Stomach smooth muscle (tissue), 2 donors: Measurements from ENCODE around the gene SOX8.
A peak's percentile ranks its signal among the peaks of the same experiment; 100 is the strongest.

Experiments used
- H3K27ac ChIP-seq: one replicate; pipeline ENCODE4 v1.7.0; 2013; ENCODE audit warnings: mild to moderate bottlenecking, low read length, inconsistent platforms
- H3K27me3 ChIP-seq, 2 donors: one replicate each; pipeline ENCODE4 v1.7.0; 2013; ENCODE audit warnings: low read length in 2 of 2; ENCODE audit not compliant: insufficient read depth in 2 of 2, control insufficient read depth in 1 of 2
- H3K36me3 ChIP-seq, 2 donors: one replicate each; pipeline ENCODE4 v1.7.0; 2013; ENCODE audit warnings: low read length in 2 of 2; ENCODE audit not compliant: control insufficient read depth in 2 of 2, insufficient read depth in 2 of 2
- H3K4me1 ChIP-seq: one replicate; pipeline ENCODE4 v1.7.0; 2013; ENCODE audit warnings: low read length; ENCODE audit not compliant: control insufficient read depth, insufficient read depth
- H3K4me3 ChIP-seq, 2 donors: one replicate each; pipeline ENCODE4 v1.7.0; 2013; ENCODE audit warnings: low read length in 2 of 2
- H3K9ac ChIP-seq, 2 donors: one replicate each; pipeline ENCODE4 v1.7.0; 2013; ENCODE audit warnings: low read length in 2 of 2, mild to moderate bottlenecking in 1 of 2
- H3K9me3 ChIP-seq, 2 donors: one replicate each; pipeline ENCODE4 v1.7.0; 2013; ENCODE audit warnings: low read length in 2 of 2; ENCODE audit not compliant: control insufficient read depth in 2 of 2
- donor health status: healthy.
- donor health status: Pancreatic carcinoma.

SOX8 gene

GRCh38 chr16:980595-980854 lies 1.0 kb upstream of the SOX8 start:
- Histone ChIP-seq H3K9me3 (no peaks in the 10 kb centered on the region), H3K9ac (no peak overlapping the region), H3K36me3 (no peaks in the 10 kb centered on the region), H3K4me1 (peaks cover 29% of the 10 kb centered on the region), H3K27me3 (peaks cover 22 to 36% of the 10 kb centered on the region in 2 donors), H3K27ac (no peak overlapping the region), H3K4me3 (peak overlapping the region; percentile 25 to 69)

- H3K4me3 ChIP-seq: peak overlapping the region in 1 of 2 donors; percentile 69
- H3K9me3 ChIP-seq: no peaks in the 10 kb centered on the region
- H3K36me3 ChIP-seq: no peaks in the 10 kb centered on the region
- peaks cover 17% of the 10 kb centered on the region for H3K4me1 ChIP-seq
- H3K9ac ChIP-seq: no peak overlapping the region
- peaks cover 24 to 44% of the 10 kb centered on the region in 2 donors for H3K27me3 ChIP-seq
- H3K27ac ChIP-seq: no peak overlapping the region
Observed at GRCh38 chr16:982145-983043, 824 bp downstream of the SOX8 start.

GRCh38 chr16:983044-984030 lies 1.8 kb downstream of the SOX8 start:
- H3K4me3 ChIP-seq: no peak overlapping the region
- H3K9me3 ChIP-seq: no peaks in the 10 kb centered on the region
- peaks cover 26 to 44% of the 10 kb centered on the region in 2 donors for H3K27me3 ChIP-seq
- H3K9ac ChIP-seq: no peak overlapping the region
- H3K36me3 ChIP-seq: no peaks in the 10 kb centered on the region
- H3K27ac ChIP-seq: no peak overlapping the region
- H3K4me1 ChIP-seq: peaks cover 13% of the 10 kb centered on the region

GRCh38 chr16:984121-984694 lies 2.6 kb downstream of the SOX8 start:
- no peak overlapping the region for H3K27ac ChIP-seq
- no peaks in the 10 kb centered on the region for H3K9me3 ChIP-seq
- H3K4me1 ChIP-seq: peaks cover 13% of the 10 kb centered on the region
- H3K27me3 ChIP-seq: peaks cover 23 to 42% of the 10 kb centered on the region in 2 donors
- H3K4me3 ChIP-seq: no peak overlapping the region
- H3K9ac ChIP-seq: no peak overlapping the region
- no peaks in the 10 kb centered on the region for H3K36me3 ChIP-seq

GRCh38 chr16:984736-985636 lies 3.4 kb downstream of the SOX8 start:
- H3K9ac ChIP-seq: no peak overlapping the region
- H3K27me3 ChIP-seq: peaks cover 21 to 35% of the 10 kb centered on the region in 2 donors
- no peak overlapping the region for H3K27ac ChIP-seq

GRCh38 chr16:985646-986400 lies 4.3 kb downstream of the SOX8 start:
- H3K36me3 ChIP-seq: no peaks in the 10 kb centered on the region
- peaks cover 21 to 28% of the 10 kb centered on the region in 2 donors for H3K27me3 ChIP-seq
- H3K4me3 ChIP-seq: no peak overlapping the region
- H3K4me1 ChIP-seq: peaks cover 4% of the 10 kb centered on the region
- H3K27ac ChIP-seq: no peak overlapping the region
- H3K9ac ChIP-seq: no peak overlapping the region
- no peaks in the 10 kb centered on the region for H3K9me3 ChIP-seq

More at GRCh38 chr16:984736-985636, 3.4 kb downstream of the SOX8 start:
- Histone ChIP-seq H3K4me3 (no peak overlapping the region), H3K36me3 (no peaks in the 10 kb centered on the region), H3K4me1 (peaks cover 12% of the 10 kb centered on the region), H3K9me3 (no peaks in the 10 kb centered on the region)

- no peaks in the 10 kb centered on the region for H3K9me3 ChIP-seq
- no peaks in the 10 kb centered on the region for H3K36me3 ChIP-seq
- no peak overlapping the region for H3K27ac ChIP-seq
- peaks cover 21 to 28% of the 10 kb centered on the region in 2 donors for H3K27me3 ChIP-seq
- H3K4me1 ChIP-seq: peaks cover 4% of the 10 kb centered on the region
- no peak overlapping the region for H3K4me3 ChIP-seq
- H3K9ac ChIP-seq: no peak overlapping the region
Observed at GRCh38 chr16:986411-986810, 4.8 kb downstream of the SOX8 start.

- Histone ChIP-seq H3K4me3 (no peak overlapping the region), H3K4me1 (peaks cover 2% of the 10 kb centered on the region), H3K9me3 (no peaks in the 10 kb centered on the region), H3K27ac (no peak overlapping the region), H3K27me3 (peaks cover 21 to 24% of the 10 kb centered on the region in 2 donors), H3K9ac (no peak overlapping the region), H3K36me3 (no peaks in the 10 kb centered on the region)
Observed at GRCh38 chr16:986925-987582, 5.5 kb downstream of the SOX8 start.

- Histone ChIP-seq H3K4me1 (no peaks in the 10 kb centered on the region), H3K9me3 (no peaks in the 10 kb centered on the region), H3K36me3 (no peaks in the 10 kb centered on the region), H3K9ac (no peak overlapping the region), H3K27ac (no peak overlapping the region), H3K27me3 (peaks cover 13 to 16% of the 10 kb centered on the region in 2 donors), H3K4me3 (no peak overlapping the region)
Observed at GRCh38 chr16:987906-988305, 6.3 kb downstream of the SOX8 start.
